ENCODE data around the gene H2BK1. TPM values are rescaled to one million over a fixed set of nuclear protein-coding genes. Genes with fewer than 3 reads are reported as not detected.

H2BK1 gene
- polyA plus RNA-seq, 1 experiment, result not detected

- TF ChIP-seq CTCF (IDR thresholded peaks at IDR 0.05; ENCODE audit: low read depth, low read length), result no peak
- Histone ChIP-seq H3K4me3 (ENCODE audit: low read depth, low read length) (no peak overlapping the region), H3K27ac (ENCODE audit: low read depth, low read length) (no peak overlapping the region), H3K9me3 (ENCODE audit: control insufficient read depth, insufficient read depth, low read length) (peaks cover 2% of the 10 kb centered on the region; the same call in 1 of the 2 replicates), H3K27me3 (ENCODE audit: control insufficient read depth, insufficient read depth, low read length) (peaks cover 78% of the 10 kb centered on the region)
- DNase-seq (ENCODE audit: low read depth, low spot score), result no peak
- ChIA-PET CTCF (no interaction called here), POLR2A (no interaction called here)
Measured at GRCh38 chr7:151201751-151202150, 8.5 kb downstream of the H2BK1 start.

GRCh38 chr7:151201344-151201743 is 8.9 kb downstream of the H2BK1 start:
- ChIA-PET POLR2A (no interaction called here), CTCF (no interaction called here)
- no peak for TF ChIP-seq CTCF (IDR thresholded peaks at IDR 0.05; ENCODE audit: low read depth, low read length)
- H3K27me3 ChIP-seq (ENCODE audit: control insufficient read depth, insufficient read depth, low read length), result peaks cover 76% of the 10 kb centered on the region
- H3K9me3 ChIP-seq (ENCODE audit: control insufficient read depth, insufficient read depth, low read length), result peaks cover 2% of the 10 kb centered on the region; the same call in 1 of the 2 replicates
- no peak overlapping the region for H3K27ac ChIP-seq (ENCODE audit: low read depth, low read length)
- H3K4me3 ChIP-seq (ENCODE audit: low read depth, low read length), result no peak overlapping the region
- DNase-seq (ENCODE audit: low read depth, low spot score), result no peak

GRCh38 chr7:151198945-151199848 is 11.1 kb downstream of the H2BK1 start:
- CTCF ChIA-PET, result interaction anchor here (1.6 to 1.9 kb wide), 2 partner anchors 31 to 45 kb away, joined by 4 to 5 read pairs; no protein-coding TSS in a partner anchor

GRCh38 chr7:151197932-151198331 is 12.4 kb downstream of the H2BK1 start:
- ChIA-PET CTCF (no interaction called here), POLR2A (no interaction called here)
- Histone ChIP-seq H3K9me3 (ENCODE audit: control insufficient read depth, insufficient read depth, low read length) (no peaks in the 10 kb centered on the region; the same call in 1 of the 2 replicates), H3K27me3 (ENCODE audit: control insufficient read depth, insufficient read depth, low read length) (peaks cover 72% of the 10 kb centered on the region), H3K4me3 (ENCODE audit: low read depth, low read length) (no peak overlapping the region), H3K27ac (ENCODE audit: low read depth, low read length) (no peak overlapping the region)
- DNase-seq (ENCODE audit: low read depth, low spot score), result no peak
- TF ChIP-seq CTCF (IDR thresholded peaks at IDR 0.05; ENCODE audit: low read depth, low read length), result no peak

More at GRCh38 chr7:151198945-151199848, 11.1 kb downstream of the H2BK1 start:
- H3K9me3 ChIP-seq (ENCODE audit: control insufficient read depth, insufficient read depth, low read length), result no peaks in the 10 kb centered on the region; the same call in 1 of the 2 replicates
- DNase-seq (ENCODE audit: low read depth, low spot score), result no peak
- H3K4me3 ChIP-seq (ENCODE audit: low read depth, low read length), result no peak overlapping the region
- H3K27ac ChIP-seq (ENCODE audit: low read depth, low read length), result no peak overlapping the region
- POLR2A ChIA-PET, result interaction anchor here (0.7 kb wide), 1 partner anchor 28 kb away, joined by 3 read pairs; the partner anchor contains the start of gene ABCF2
- no peak for TF ChIP-seq CTCF (IDR thresholded peaks at IDR 0.05; ENCODE audit: low read depth, low read length)
- peaks cover 75% of the 10 kb centered on the region for H3K27me3 ChIP-seq (ENCODE audit: control insufficient read depth, insufficient read depth, low read length)
